NCI-H1105 treated with DMSO at 0.1 percent for 48 hours (cell line): ENCODE data around the gene ABCB6.

ENCODE experiments used
- DNase-seq: peaks from one replicate; lab custom pipeline; 2025; lab: John Stamatoyannopoulos, UW

The ABCB6 gene

DNA sequence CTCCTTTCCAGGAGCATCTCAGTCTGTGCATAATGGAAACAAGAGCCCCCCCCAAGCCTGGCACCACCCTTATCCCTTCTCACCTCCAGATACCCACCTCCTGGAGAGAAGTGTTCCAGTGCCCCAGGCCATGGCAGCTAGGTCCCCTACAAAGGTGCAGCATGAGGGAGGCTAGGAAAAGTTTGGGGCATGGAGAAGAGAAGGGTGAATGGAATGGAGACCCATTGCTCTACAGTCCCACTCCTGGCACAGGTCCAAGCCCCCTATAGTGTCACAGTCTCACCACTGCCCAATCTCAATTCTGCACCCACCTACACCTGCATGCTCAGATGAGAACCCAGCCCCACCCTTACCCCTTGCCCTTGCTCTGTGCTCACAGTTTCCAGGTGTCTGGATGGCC, 49.8 kb downstream of the ABCB6 start:
- DNase-seq, result no peak

DNA sequence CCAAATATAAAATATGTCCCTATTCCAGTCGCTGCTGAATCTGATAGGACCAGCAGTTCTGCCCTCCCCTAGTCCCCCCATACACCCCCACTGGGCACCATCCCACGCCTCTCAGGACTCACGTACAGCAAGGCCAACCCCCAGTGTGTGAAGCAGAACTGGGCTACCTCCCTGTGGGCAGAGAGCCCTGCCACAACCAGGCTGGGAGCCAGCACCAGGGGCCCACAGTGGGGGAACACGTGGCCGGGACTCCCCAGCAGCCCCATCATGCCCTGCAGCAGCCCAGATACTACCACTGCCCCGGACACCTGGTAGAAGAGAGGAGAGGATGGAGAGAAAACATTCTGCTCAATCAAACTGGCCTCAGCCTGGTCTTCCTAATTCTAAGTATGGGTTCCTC, 50.2 kb downstream of the ABCB6 start:
- DNase-seq, result no peak

- no peak for DNase-seq
Measured at GRCh38 chr2:219167997-219168396, 50.8 kb downstream of the ABCB6 start.

- no peak for DNase-seq
Measured at GRCh38 chr2:219165058-219165911, 53.5 kb downstream of the ABCB6 start.

GRCh38 chr2:219163156-219163555, 55.6 kb downstream of the ABCB6 start:
- no peak for DNase-seq

GRCh38 chr2:219161097-219161496, 57.7 kb downstream of the ABCB6 start:
- DNase-seq, result no peak

DNA sequence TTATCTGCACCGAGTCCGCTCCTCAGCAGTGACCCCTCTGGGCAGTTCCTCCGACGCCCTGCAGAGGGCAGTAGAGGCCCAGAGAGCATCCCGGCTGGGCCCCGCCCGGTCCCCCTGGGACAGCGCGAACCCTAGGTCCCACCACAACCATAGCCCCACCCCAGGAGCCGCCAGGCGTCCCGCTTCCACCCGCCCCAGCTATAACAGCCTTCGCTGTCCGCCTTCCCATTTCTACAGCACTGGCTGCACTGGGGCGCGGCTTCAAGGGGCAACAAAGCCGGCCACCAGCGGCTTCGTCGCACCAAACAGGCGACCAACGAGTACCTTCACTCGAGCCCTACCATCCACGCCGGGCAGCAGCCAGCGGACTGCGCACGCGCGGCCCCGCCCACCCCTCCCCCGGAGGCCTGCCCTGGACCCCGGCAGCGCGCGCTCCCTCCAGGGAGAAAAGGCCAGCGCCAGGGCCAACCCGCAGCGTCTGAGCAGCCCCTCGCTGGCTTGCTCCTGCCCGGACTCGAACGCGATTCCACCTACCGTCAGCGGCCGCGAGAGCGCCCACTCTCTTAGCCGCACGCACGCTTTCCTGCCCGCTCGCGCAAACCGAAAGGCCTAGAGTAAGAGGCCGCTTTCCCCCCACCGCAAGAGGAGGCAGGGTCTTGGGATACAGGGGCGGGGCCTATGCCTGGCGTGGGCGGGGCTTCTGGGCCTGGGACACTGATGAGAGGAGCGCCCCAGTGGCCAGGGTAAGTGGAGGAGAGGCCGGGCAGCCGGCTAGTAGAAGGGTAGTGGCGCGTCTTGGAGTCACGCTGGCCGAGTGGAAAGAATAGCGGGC, 58.4 kb downstream of the ABCB6 start, which contains the start of gene NHEJ1:
Gene NHEJ1, minus strand, starts transcription at position 630 of the 832 bp plus-strand sequence. CDS start 2,453 bp downstream, outside the sequence.
- peak; percentile 77 for DNase-seq
